HT1080 (cell line): ENCODE results near the gene MLLT10. TPM values are rescaled to one million over a fixed set of nuclear protein-coding genes. Genes with fewer than 3 reads are reported as not detected.

Source experiments
- DNase-seq: peaks from one replicate; pipeline ENCODE4 v3.0.0-alpha.2; 2015; ENCODE audit warnings: low read depth
- polyA plus RNA-seq, 2 experiments: library from polyadenylated mRNA; depleted of rRNA; stranded (reverse); fragments of >200 nt; gene quantifications; 2 replicates each; pipeline ENCODE4 v1.2.3, GENCODE V29; 2015
- total RNA-seq: library from RNA; depleted of rRNA; stranded (reverse); fragments of >200 nt; shearing (Covaris generic); gene quantifications from 2 replicates; pipeline ENCODE4 v1.2.3, GENCODE V29; 2014; rRNA removed

Gene MLLT10
- total RNA-seq = 26.3 and 35.7 TPM in 2 replicates
- polyA plus RNA-seq (2015; cell fraction: cytosol; rRNA removed) = 18.9 and 26.4 TPM in 2 replicates
- polyA plus RNA-seq (2015; cell fraction: nucleus; rRNA removed) = 34.2 and 36.0 TPM in 2 replicates

GRCh38 chr10:21533467-21534279, at the start of gene MLLT10:
TSS of gene MLLT10 (plus strand) at chr10:21534232. CDS start at chr10:21534645, 413 bp downstream.
- DNase-seq = peak; percentile 90

DNA sequence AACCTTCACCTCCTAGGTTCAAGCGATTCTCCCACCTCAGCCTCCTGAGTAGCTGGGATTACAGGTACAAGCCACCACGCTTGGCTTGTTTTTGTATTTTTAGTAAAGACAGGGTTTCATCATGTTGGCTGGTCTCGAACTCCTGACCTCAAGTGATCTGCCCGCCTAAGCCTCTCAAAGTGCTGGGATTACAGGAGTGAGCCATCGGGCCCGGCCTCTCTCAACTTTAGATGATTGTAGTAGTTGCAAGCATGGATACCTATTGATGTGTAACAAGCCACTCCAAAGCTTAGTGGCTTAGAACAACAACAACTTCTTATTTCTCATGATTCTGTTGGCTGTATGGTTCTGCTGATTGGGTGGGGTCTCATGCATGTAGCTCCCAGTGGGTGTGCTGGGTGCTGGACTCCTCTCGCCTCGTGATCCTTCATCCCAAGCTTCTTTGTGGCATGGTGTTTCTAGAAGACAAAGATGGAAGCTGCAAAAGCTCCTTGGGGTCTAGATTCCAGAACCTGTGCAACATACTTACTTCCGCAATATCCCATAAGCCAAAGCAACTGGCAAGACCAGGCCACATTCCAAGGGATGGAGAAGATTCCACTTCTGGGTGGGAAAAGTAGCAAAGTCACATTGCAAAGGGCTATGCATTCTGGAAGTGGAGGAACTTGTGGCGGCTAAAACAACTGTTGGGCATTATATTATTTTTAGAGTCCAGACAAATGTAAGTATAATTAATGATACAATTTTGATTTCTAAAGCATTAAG, 46.4 kb upstream of the MLLT10 start:
- DNase-seq = no peak

- no peak for DNase-seq
These were observed 45.6 kb upstream of the MLLT10 start for GRCh38 chr10:21488246-21488956.

DNA sequence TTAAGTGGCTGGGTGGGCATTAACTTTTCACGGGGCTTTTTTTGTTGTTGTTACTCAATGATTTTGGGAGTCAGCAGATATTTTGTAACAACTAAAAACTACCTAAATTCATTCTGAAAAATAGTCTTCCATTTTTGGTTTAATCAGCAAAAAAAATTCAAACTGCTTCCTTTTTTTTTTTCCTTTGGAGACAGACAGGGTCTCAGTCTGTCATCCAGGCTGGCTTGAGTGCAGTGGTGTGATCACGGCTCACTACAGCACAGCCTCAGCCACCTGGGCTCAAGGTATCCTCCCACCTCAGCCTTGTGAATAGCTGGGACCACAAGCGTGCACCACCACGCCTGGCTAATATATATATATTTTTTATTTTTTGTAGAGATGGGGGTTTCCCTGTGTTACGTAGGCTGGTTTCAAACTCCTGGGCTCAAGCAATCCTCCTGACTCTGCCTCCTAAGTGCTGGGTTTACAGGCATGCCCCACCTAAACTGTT, 45.0 kb upstream of the MLLT10 start:
- no peak for DNase-seq

- no peak for DNase-seq
These were observed 43.9 kb upstream of the MLLT10 start for GRCh38 chr10:21490028-21490710.

- DNase-seq = no peak
These were observed 43.3 kb upstream of the MLLT10 start for GRCh38 chr10:21490711-21491105.

DNA sequence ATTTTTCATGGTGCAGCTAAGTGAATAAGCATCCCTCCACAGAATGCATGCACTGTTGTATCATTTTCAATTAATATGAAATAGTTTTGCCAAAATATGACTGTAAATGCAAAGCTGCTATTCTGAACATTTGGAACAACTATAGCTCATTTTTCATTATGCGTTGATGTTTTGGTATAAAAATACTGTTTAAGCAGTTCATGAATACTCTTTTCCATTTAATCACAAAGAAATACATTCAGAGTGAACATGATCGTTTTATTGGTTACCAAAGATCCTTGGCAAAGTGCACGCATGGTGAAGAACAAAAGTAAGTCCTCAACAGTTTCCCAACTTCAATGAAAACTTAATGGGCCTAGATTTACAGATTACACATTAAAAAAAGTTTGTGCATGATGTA, 41.6 kb upstream of the MLLT10 start:
- DNase-seq = no peak

- no peak for DNase-seq
These were observed 40.2 kb upstream of the MLLT10 start for GRCh38 chr10:21493784-21494183.

- no peak for DNase-seq
These were observed 39.6 kb upstream of the MLLT10 start for GRCh38 chr10:21494191-21495001.

DNA sequence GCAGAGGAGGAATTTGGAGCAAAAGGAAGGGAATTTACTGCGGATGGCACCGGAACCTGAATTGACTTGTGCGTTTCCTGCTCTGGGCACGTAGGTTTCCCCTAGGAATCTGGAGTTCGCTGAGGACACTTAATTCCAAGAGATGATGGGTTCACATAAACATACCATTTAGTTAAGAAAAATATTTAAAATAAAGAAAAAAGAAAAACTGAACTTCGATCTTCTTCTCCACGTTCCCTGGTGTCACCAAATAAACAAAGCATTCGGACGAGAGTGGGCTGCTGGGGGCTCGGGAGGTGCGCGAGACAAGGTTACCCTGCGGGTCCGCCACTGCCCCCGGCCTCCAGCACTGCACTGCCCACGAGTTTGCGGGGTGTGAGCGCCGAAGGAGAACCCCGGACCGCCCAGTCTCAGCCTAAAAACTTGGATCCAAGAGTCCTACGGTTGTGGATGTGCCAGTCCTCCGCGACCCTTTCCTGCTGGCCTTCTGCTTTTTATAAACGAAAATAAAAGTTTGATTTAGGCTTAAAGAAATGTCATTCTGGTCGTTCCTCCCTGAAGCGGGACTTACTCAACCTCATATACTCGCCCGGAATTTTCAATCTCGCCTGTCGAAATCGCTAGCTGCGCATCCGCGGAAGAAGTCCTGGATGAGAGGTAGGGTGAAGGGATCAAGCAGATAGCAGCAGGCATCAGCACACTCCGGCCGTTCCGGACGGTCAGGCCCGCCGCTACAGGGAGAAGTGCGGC, 38.9 kb upstream of the MLLT10 start:
- DNase-seq = no peak

DNA sequence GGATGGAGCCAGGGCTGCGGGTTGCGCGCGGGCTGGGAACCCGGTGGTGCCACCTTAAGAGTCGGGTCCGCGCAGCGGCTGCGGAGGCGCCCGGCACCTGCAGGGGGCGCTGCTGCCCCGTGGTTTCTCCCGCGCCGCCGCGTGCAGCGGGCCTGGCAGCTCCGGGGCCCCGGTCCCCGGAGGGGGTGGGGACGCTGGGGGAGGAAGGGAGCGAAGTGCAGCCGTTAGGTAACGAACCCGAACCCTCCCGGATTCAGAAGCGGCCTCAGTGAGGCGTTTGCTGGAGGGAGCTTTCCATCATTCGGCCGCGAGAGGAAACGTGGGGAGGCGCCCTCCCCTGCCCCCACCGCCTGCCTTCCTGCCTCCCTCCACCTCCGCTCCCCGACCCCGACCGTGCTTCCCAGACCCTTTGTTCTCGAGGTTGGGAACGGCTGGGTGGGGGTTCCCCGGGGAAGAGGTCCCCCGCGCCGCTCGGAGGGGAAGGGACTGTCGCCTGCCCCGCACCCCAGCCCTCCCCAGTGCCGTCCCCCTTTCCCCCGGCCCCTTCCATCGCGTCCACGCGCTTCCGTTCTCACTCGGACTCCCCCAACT, 38.2 kb upstream of the MLLT10 start:
- peak; percentile 80 for DNase-seq

- DNase-seq = peak; percentile 37
These were observed 37.5 kb upstream of the MLLT10 start for GRCh38 chr10:21496343-21497176.

- DNase-seq = peak; percentile 83
These were observed 36.7 kb upstream of the MLLT10 start for GRCh38 chr10:21497177-21497807.

- no peak for DNase-seq
These were observed 35.7 kb upstream of the MLLT10 start for GRCh38 chr10:21498377-21498776.

DNA sequence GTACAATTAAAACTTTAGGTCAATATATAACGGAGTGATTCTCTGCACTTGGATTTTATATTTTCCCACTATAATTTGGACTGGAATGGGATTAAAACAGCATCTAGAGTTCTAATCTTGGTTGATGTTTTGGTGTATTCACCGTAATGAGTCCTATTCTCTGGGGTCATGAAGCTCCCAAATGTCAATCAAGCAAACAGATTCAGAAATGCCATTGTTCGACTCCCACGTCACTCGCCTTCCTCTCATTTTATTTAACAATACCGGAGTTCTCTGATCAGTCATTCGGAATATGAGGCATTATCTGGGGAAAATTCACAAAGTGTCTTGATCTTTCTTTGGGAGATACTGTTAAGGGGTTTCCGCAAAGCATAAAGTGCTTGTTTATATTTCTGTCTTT, 35.0 kb upstream of the MLLT10 start:
- no peak for DNase-seq

- DNase-seq = no peak
These were observed 34.1 kb upstream of the MLLT10 start for GRCh38 chr10:21499701-21500577.

DNA sequence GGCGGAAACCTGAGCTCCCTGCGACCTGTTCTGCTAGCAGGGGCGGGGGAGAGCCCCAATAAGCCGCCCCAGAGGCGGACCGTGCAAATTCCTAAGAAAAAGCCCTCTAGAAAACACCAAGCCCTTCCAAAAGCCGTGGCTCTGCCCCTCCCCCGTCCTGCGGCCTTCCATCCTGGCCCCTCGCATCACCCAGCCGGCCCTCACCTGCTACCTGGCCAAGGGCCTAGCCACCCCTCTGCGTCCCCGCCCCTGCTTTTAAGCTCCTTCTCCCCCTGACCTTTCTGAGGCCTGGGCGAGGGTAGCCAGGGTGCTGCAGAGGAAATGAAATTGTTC, 33.5 kb upstream of the MLLT10 start:
- no peak for DNase-seq
